Endothelial cell (in vitro differentiated cells): ENCODE data around the gene DTX2. TPM values are rescaled to one million over a fixed set of nuclear protein-coding genes. Genes with fewer than 3 reads are reported as not detected.
"Not testable (repeated sequence)": the region's sequence is repeated elsewhere in the genome, so short reads cannot be mapped to it uniquely, and the experiment has no call there.

Source experiments
- DNase-seq: peaks from one replicate; pipeline ENCODE4 v3.0.0; 2021; ENCODE audit warnings: low spot score
- H3K27ac Mint-ChIP-seq: one replicate; pipeline ENCODE4 v1.8.0; 2021; ENCODE audit warnings: mixed read lengths, inconsistent platforms; ENCODE audit not compliant: unreplicated experiment
- H3K27me3 Mint-ChIP-seq: one replicate; pipeline ENCODE4 v1.8.0; 2021; ENCODE audit warnings: mild to moderate bottlenecking, moderate library complexity, mixed read lengths, inconsistent platforms; ENCODE audit not compliant: unreplicated experiment
- H3K36me3 Mint-ChIP-seq: one replicate; pipeline ENCODE4 v1.8.0; 2021; ENCODE audit warnings: mild to moderate bottlenecking, low read depth, mixed read lengths, inconsistent platforms; ENCODE audit not compliant: unreplicated experiment
- H3K4me1 Mint-ChIP-seq: one replicate; pipeline ENCODE4 v1.8.0; 2021; ENCODE audit warnings: mild to moderate bottlenecking, mixed read lengths, inconsistent platforms; ENCODE audit not compliant: unreplicated experiment
- H3K4me3 Mint-ChIP-seq: one replicate; pipeline ENCODE4 v1.8.0; 2021; ENCODE audit warnings: mild to moderate bottlenecking, mixed read lengths, inconsistent platforms; ENCODE audit not compliant: unreplicated experiment
- H3K9me3 Mint-ChIP-seq: one replicate; pipeline ENCODE4 v1.8.0; 2021; ENCODE audit warnings: mixed read lengths, inconsistent platforms; ENCODE audit not compliant: unreplicated experiment
- CTCF ChIP-seq: fragments of 200-600 bp; sonication (generic); IDR thresholded peaks from one replicate; pipeline ENCODE4 v1.5.0; 2021; ENCODE audit warnings: antibody characterized with exemption; ENCODE audit not compliant: unreplicated experiment
- total RNA-seq: library from RNA; stranded (reverse); fragmentation: NEBNext Ultra II Directional; extraction: Animal tissue kit (Norgen Biotek cat#: 25700); gene quantifications from one replicate; pipeline ENCODE4 v1.2.1, GENCODE V29; 2021; ENCODE audit not compliant: unreplicated experiment

DTX2 gene
- total RNA-seq, 1 donor from 2014 or later = 35.4 TPM

- Mint-ChIP-seq H3K4me3 (no peak overlapping the region), H3K9me3 (no peaks in the 10 kb centered on the region), H3K27me3 (no peaks in the 10 kb centered on the region), H3K27ac (no peak overlapping the region), H3K36me3 (no peaks in the 10 kb centered on the region), H3K4me1 (no peaks in the 10 kb centered on the region)
- TF ChIP-seq CTCF = peak; percentile 65
- DNase-seq = peak; percentile 78
Observed at GRCh38 chr7:76515999-76516443, 54.5 kb downstream of the DTX2 start.

GRCh38 chr7:76516932-76517331 lies 55.4 kb downstream of the DTX2 start:
- not testable (repeated sequence) for H3K4me1 Mint-ChIP-seq, H3K9me3 Mint-ChIP-seq, DNase-seq, H3K4me3 Mint-ChIP-seq, H3K27me3 Mint-ChIP-seq, H3K27ac Mint-ChIP-seq, H3K36me3 Mint-ChIP-seq

GRCh38 chr7:76526183-76526582 lies 64.7 kb downstream of the DTX2 start:
- H3K4me1 Mint-ChIP-seq, H3K36me3 Mint-ChIP-seq, H3K27me3 Mint-ChIP-seq, H3K27ac Mint-ChIP-seq, DNase-seq, H3K9me3 Mint-ChIP-seq, H3K4me3 Mint-ChIP-seq: not testable (repeated sequence)

- not testable (repeated sequence) for H3K27me3 Mint-ChIP-seq, H3K4me3 Mint-ChIP-seq, H3K9me3 Mint-ChIP-seq, H3K27ac Mint-ChIP-seq, DNase-seq, H3K36me3 Mint-ChIP-seq, H3K4me1 Mint-ChIP-seq
Observed at GRCh38 chr7:76531643-76532042, 70.1 kb downstream of the DTX2 start.

- not testable (repeated sequence) for H3K4me1 Mint-ChIP-seq, H3K4me3 Mint-ChIP-seq, DNase-seq, H3K36me3 Mint-ChIP-seq, H3K9me3 Mint-ChIP-seq, H3K27ac Mint-ChIP-seq, H3K27me3 Mint-ChIP-seq
Observed at GRCh38 chr7:76543197-76543596, 81.7 kb downstream of the DTX2 start, which contains the start of gene SPDYE16. SPDYE16 (minus strand) TSS chr7:76543297; CDS start chr7:76541459, 1,838 bp downstream.

- peak overlapping the region; percentile 95 for H3K4me3 Mint-ChIP-seq
Observed at GRCh38 chr7:76549025-76549854, 87.7 kb downstream of the DTX2 start.

GRCh38 chr7:76549855-76550248 lies 88.3 kb downstream of the DTX2 start:
- not testable (repeated sequence) for H3K9me3 Mint-ChIP-seq, H3K27me3 Mint-ChIP-seq, H3K36me3 Mint-ChIP-seq, H3K4me1 Mint-ChIP-seq
- Mint-ChIP-seq H3K27ac (peak overlapping the region; percentile 13), H3K4me3 (peak overlapping the region; percentile 95)
- DNase-seq = peak; percentile 3

More at GRCh38 chr7:76549025-76549854, 87.7 kb downstream of the DTX2 start:
- peak; percentile 68 for DNase-seq
- H3K27ac Mint-ChIP-seq = peak overlapping the region; percentile 48
- not testable (repeated sequence) for H3K36me3 Mint-ChIP-seq, H3K27me3 Mint-ChIP-seq, H3K9me3 Mint-ChIP-seq, H3K4me1 Mint-ChIP-seq

GRCh38 chr7:76551992-76552391 lies 90.5 kb downstream of the DTX2 start:
- H3K36me3 Mint-ChIP-seq, H3K9me3 Mint-ChIP-seq, H3K4me1 Mint-ChIP-seq, H3K27ac Mint-ChIP-seq, DNase-seq, H3K27me3 Mint-ChIP-seq: not testable (repeated sequence)
- peak overlapping the region; percentile 7 for H3K4me3 Mint-ChIP-seq

Other genes starting within 250 kb of the DTX2 start
- 581 TPM for gene HSPB1, start 159.0 kb upstream of the DTX2 start, total RNA-seq
- gene YWHAG, start 102.7 kb upstream of the DTX2 start, total RNA-seq = 136 TPM
- 15.6 TPM for gene SSC4D, start 52.0 kb upstream of the DTX2 start, total RNA-seq
- gene ZP3, start 36.8 kb upstream of the DTX2 start, total RNA-seq = 105 TPM
- 0.87 TPM for gene UPK3B, start 48.8 kb downstream of the DTX2 start, total RNA-seq
- not detected for gene SPDYE16, start 81.6 kb downstream of the DTX2 start, total RNA-seq
- gene POMZP3, start 165.6 kb downstream of the DTX2 start, total RNA-seq = 237 TPM